GM18519 (cell line): ENCODE measurements around the gene GLOD4.
"Not testable (repeated sequence)": the region's sequence is repeated elsewhere in the genome, so short reads cannot be mapped to it uniquely, and the experiment has no call there.

Source experiments
- ATAC-seq: cut with Tn5 transposase; IDR thresholded peaks from one replicate; pipeline ENCODE4 v1.9.1; 2021; ENCODE audit warnings: mild to moderate bottlenecking, moderate library complexity; ENCODE audit not compliant: unreplicated experiment, low FRiP score

GLOD4 gene

GRCh38 chr17:784143-784542 lies 2.1 kb upstream of the GLOD4 start:
- no peak for ATAC-seq

GRCh38 chr17:778096-778495 lies 4.0 kb downstream of the GLOD4 start:
- ATAC-seq, result no peak

- no peak for ATAC-seq
Measured at GRCh38 chr17:774313-774584, 7.8 kb downstream of the GLOD4 start.

- ATAC-seq, result no peak
Measured at GRCh38 chr17:773467-774312, 8.4 kb downstream of the GLOD4 start.

- ATAC-seq, result no peak
Measured at GRCh38 chr17:773016-773415, 9.1 kb downstream of the GLOD4 start.

- ATAC-seq, result no peak
Measured at GRCh38 chr17:767076-767475, 15.0 kb downstream of the GLOD4 start.

DNA sequence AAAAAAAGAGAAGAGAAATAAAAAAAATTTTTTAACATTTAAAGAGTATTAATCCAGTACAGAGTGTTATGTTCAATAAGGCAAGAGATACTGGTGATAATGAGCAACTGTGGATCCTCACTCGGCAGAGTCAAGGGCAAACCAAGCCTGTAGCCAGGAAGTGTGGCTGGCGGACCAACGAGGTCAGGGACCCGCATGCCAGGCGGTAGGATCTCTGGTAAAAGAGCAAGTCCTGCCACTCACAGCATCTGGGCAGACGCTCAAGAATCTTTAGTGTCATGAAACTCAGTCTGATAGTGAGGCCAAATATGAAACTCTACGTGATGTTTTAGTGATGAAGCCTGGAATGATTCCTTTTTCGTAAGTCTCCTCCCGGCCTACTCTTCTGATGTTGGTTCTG lies 21.7 kb downstream of the GLOD4 start:
- no peak for ATAC-seq

DNA sequence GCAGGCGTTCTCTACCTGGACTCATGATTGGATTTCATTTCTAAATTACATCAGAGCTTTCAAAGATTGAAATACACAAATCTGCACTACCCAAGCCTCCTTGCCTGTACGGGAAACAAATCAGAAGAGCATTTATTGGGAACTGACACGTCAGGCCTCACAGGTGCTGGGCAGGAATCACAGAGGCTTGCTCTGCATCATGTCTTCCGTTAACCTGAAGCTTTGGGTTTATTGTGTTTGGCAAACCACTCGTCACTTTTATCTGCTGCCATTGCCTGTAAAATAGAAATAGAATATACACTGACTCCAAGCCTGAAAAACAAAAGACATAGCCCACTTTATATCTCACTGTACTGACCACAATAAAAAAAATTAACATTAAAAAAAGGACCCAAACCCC lies 22.1 kb downstream of the GLOD4 start:
- ATAC-seq, result no peak

GRCh38 chr17:756010-756567 lies 26.0 kb downstream of the GLOD4 start:
- not testable (repeated sequence) for ATAC-seq

DNA sequence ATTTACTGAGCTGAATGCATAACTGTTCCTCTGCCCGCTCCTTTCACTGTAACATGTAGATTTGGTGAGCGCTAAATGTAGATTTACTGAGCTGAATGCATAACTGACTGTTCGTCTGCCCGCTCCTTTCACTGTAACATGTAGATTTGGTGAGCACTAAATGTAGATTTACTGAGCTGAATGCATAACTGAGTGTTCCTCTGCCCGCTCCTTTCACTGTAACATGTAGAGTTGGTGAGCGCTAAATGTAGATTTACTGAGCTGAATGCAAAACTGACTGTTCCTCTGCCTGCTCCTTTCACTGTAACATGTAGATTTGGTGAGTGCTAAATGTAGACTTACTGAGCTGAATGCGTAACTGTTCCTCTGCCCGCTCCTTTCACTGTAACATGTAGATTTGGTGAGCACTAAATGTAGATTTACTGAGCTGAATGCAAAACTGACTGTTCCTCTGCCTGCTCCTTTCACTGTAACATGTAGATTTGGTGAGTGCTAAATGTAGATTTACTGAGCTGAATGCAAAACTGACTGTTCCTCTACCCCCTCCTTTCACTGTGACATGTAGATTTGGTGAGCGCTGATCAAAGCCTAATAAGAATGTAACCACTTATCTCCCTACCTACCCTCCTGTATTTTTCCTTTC lies 26.6 kb downstream of the GLOD4 start:
- ATAC-seq, result not testable (repeated sequence)

GRCh38 chr17:753418-753817 lies 28.7 kb downstream of the GLOD4 start:
- no peak for ATAC-seq

- ATAC-seq, result no peak
Measured at GRCh38 chr17:752620-753219, 29.4 kb downstream of the GLOD4 start.

GRCh38 chr17:752002-752619 lies 30.0 kb downstream of the GLOD4 start, which contains the start of gene GEMIN4:
TSS of gene GEMIN4 (minus strand) at chr17:752264. CDS start at chr17:752142, 122 bp downstream.
- ATAC-seq, result peak; percentile 67

GRCh38 chr17:751269-752001 lies 30.6 kb downstream of the GLOD4 start:
- peak; percentile 15 for ATAC-seq

DNA sequence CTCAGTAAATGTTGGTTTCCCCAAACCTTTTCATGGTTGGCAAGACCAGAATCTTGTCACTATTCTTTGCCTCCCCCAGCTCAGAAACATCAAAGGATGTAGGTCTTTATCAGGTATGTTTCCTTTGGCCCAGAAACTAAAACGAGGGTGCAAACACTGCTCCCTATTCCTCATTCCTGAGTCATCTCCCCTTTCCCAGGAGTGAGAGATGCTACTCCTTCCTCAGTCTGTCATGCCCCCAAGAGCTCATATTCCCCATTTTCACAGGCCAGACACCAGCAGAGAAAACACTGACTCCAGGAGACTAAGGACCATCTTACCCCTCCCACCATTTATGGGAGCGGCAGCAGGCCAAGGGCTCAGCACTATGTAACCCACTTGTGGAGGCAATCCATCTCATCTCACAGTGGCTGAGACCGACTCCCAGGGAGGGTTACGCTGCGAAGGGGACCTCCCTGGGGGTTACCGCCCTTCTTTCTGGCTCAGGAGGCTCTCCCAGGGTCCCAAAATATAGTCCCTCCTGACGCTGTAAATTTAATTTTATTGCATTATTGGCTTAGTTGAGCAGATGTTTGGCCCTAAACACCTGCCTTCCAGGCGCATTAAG lies 31.5 kb downstream of the GLOD4 start:
- no peak for ATAC-seq

GRCh38 chr17:749359-749758 lies 32.7 kb downstream of the GLOD4 start:
- not testable (repeated sequence) for ATAC-seq

DNA sequence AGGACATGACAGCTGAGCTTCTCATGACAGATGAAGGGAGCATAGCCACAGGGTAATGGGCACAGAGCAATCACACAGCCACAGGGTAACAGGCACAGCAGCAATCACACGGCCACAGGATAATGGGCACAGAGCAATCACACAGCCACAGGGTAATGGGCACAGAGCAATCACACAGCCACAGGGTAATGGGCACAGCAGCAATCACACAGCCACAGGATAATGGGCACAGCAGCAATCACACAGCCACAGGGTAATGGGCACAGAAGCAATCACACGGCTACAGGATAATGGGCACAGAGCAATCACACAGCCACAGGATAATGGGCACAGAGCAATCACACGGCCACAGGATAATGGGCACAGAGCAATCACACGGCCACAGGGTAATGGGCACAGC lies 33.5 kb downstream of the GLOD4 start:
- not testable (repeated sequence) for ATAC-seq

GRCh38 chr17:746783-747629 lies 35.1 kb downstream of the GLOD4 start:
- no peak for ATAC-seq

GRCh38 chr17:746181-746580 lies 35.9 kb downstream of the GLOD4 start:
- ATAC-seq, result no peak
